CD4-positive, alpha-beta T cell treated with Interleukin-6 for 4 hours (primary cell): ENCODE results near the gene RMDN2.
"Not testable (repeated sequence)": the region's sequence is repeated elsewhere in the genome, so short reads cannot be mapped to it uniquely, and the experiment has no call there.

Source experiments
- DNase-seq: peaks from one replicate; pipeline ENCODE4 v3.0.0-alpha.2; 2020; ENCODE audit warnings: mixed read lengths

Gene RMDN2

GRCh38 chr2:37898448-37898847 lies 26.6 kb upstream of the RMDN2 start:
- no peak for DNase-seq

GRCh38 chr2:37902991-37903390 lies 22.1 kb upstream of the RMDN2 start:
- no peak for DNase-seq

DNA sequence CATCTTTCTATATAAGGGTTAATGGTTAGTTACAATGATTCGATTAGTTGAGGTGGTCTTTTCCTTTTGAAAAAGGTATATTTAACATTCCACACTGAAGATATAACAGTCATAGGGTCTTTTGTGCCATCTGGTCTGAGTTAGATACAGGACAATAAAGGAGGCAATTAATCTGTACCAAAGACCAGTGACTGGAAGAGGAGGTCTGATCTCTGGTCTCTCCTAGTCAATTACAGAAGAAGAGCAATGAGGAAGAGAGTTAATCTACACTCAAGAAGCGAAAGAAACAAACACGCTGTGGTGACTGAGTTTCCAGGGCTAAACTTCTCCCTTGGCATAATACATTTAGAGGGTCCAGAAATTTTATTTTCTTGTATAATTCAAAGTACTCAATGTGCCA lies 20.7 kb upstream of the RMDN2 start:
- no peak for DNase-seq

GRCh38 chr2:37904993-37905392 lies 20.1 kb upstream of the RMDN2 start:
- DNase-seq = no peak

DNA sequence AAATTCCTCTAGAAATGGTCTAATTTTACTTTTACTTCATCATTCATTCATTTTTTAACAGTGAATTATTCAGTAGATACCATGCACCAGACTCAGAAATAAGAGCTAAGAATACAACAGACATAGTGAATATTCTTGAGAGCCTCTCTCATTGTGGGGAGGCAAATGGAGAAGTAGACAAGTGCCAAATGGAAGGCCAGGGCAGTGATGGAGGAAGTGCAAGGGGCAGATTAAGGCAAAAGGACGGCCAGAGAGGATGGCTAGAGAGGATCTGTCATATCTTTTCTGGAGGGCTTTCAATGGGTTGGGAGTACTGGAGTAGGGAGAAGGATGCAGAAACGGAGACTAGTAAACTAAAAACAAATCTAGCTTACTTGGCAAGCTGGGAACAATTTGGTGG lies 19.0 kb upstream of the RMDN2 start:
- no peak for DNase-seq

- no peak for DNase-seq
These were observed 17.4 kb upstream of the RMDN2 start for GRCh38 chr2:37907501-37908225.

GRCh38 chr2:37911296-37911873 lies 13.7 kb upstream of the RMDN2 start:
- no peak for DNase-seq

- DNase-seq = no peak
These were observed 13.0 kb upstream of the RMDN2 start for GRCh38 chr2:37912056-37912455.

- no peak for DNase-seq
These were observed 12.5 kb upstream of the RMDN2 start for GRCh38 chr2:37912616-37913015.

- DNase-seq = no peak
These were observed 10.7 kb upstream of the RMDN2 start for GRCh38 chr2:37914340-37914739.

DNA sequence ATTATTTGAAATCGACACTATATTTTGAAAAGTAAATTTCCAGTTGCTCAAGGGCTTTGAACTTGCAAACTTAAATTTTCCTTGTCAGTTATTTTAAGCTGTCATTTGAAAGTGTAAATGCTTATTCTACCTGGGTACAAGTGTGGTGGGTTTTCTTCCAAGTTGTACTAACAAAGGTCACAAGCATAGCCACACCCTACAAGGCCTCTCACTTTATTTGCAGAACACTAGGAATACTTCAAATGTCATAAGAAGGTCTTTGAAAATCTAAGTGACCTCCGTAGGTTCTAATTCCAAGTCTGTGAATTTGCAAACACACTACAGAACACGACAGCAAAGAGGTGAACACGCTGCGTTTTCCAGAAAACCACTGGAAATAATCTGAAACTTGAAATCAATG lies 9.3 kb upstream of the RMDN2 start:
- DNase-seq = no peak

DNA sequence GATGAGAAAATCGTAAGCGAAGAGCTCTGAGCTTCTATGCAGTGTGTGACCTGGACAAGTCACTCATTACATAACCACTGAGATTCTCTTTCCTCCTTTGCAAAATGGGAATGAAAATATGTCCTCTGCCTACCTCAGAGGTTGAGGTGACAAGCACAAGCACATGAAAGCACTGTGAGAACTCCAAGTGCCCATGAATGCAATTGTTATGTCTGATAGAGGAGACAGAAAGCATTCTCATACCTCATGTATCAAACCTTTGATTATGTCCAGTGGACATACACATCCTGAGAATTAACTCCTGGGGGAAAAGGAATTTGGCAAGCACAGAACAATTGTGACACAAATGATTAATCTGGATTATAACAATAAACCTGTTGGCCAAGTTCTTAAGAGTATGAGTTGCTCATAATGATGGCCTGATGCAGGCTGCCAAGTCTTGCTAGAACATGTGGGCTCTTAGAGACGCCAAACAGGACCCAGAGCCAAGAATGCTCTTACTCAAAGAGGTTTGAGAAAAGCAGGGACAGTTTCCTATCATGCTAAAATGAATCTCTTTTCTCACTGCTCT lies 8.5 kb upstream of the RMDN2 start:
- DNase-seq = no peak

DNA sequence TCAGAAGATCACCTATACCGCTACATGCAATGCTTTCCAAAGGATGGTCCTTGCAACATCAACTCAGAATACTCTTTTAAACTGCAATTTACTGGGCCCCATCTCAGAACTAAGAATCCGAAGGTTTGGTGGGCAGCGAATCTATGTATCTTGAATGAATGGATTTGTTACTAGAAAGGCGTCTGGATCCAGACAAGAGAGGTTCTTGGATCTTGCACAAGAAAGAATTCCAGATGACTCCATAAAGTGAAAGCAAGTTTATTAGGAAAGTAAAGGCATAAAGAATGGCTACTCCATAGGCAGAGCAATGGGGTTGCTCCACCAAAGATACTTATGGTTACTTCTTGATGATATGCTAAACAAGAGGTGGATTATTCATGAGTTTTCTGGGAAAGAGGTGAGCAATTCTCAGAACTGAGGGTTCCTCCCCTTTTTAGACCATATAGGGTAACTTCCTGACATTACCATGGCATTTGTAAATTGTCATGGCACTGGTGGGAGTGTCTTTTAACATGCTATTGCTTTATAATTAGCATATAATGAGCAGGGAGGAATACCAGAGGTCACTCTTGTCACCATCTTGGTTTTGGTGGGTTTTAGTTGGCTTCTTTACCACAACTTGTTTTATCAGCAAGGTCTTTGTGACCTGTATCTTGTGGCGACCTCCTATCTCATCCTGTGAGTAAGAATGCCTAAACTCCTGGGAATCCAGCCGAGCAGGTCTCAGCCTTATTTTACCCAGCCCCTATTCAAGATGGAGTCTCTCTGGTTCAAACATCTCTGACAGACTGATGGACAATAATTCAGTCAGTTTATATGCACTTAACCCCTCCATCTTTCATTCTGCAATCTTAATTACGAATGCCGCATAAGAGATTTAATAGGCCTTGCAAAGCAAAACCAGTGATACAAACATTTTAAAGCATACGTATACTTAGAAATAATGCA lies 7.5 kb upstream of the RMDN2 start:
- DNase-seq = no peak

- DNase-seq = no peak
These were observed 6.3 kb upstream of the RMDN2 start for GRCh38 chr2:37918742-37919186.

GRCh38 chr2:37919631-37920032 lies 5.5 kb upstream of the RMDN2 start:
- no peak for DNase-seq

- DNase-seq = no peak
These were observed 4.5 kb upstream of the RMDN2 start for GRCh38 chr2:37920570-37920969.

GRCh38 chr2:37921781-37922180 lies 3.3 kb upstream of the RMDN2 start:
- DNase-seq = no peak

DNA sequence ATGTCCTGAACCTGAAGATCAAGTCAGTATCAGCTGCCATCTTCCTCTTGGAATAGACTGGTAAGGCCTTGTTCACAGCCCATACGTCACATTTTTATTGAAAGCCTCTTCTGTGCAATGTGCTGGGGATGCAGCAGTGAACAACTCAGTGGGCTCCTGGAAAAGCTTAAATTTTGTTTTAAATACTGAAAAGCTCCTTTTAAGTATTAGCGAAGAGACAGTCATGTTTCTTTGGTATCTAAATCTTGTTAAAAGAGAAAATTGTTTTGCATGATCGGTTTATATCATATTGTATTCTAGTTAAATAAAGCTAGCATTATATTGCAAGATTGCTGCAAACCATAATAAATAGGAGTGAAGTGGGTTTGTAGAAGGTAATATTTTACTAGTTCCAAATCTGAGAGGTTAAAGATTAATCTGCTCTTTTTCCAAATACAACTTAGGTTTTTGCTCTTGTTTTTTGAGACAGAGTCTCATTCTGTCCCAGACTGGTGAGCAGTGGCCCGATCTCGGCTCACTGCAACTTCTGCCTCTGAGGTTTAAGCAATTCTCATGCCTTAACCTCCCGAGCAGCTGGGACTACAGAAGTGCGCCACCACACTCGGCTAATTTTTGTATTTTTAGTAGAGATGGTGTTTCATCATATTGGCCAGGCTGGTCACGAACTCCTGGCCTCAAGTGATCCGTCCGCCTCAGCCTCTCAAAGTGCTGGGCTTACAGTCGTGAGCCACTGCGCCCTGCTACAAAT lies 1.6 kb upstream of the RMDN2 start:
- DNase-seq = no peak

- no peak for DNase-seq
These were observed 1.5 kb downstream of the RMDN2 start for GRCh38 chr2:37926635-37927034.

- DNase-seq = no peak
These were observed 3.3 kb downstream of the RMDN2 start for GRCh38 chr2:37928377-37928776.

- DNase-seq = not testable (repeated sequence)
These were observed 5.3 kb downstream of the RMDN2 start for GRCh38 chr2:37930392-37930791.

DNA sequence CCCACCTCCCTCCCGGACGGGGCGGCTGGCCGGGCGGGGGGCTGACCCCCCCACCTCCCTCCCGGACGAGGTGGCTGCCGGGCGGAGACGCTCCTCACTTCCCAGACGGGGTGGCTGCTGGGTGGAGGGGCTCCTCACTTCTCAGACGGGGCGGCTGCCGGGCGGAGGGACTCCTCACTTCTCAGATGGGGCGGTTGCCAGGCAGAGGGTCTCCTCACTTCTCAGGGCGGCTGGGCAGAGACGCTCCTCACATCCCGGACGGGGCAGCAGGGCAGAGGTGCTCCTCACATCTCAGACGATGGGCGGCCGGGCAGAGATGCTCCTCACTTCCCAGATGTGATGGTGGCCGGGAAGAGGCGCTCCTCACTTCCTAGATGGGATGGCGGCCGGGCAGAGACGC lies 7.8 kb downstream of the RMDN2 start:
- DNase-seq = not testable (repeated sequence)
